WTC11 (cell line): ENCODE data around the gene OR8A1. TPM values are rescaled to one million over a fixed set of nuclear protein-coding genes. Genes with fewer than 3 reads are reported as not detected.

Experiments
- ATAC-seq: fragments of 200-7000 bp; cut with Tn5 transposase; 2 replicates; pipeline ENCODE4 v1.10.0; 2021; ENCODE audit warnings: mild to moderate bottlenecking, moderate library complexity
- CTCF ChIA-PET: fragments of 300-600 bp; sonication (Branson Sonifier 250); formaldehyde crosslinking; loops from one replicate; lab custom pipeline; 2021; ENCODE audit warnings: antibody characterized with exemption; lab: Charles Lee
- POLR2A ChIA-PET: fragments of 350-600 bp; sonication (Branson Sonifier 250); formaldehyde crosslinking; loops from one replicate; lab custom pipeline; 2021; ENCODE audit warnings: antibody characterized with exemption; lab: Charles Lee
- DNase-seq: peaks from one replicate; pipeline ENCODE4 v3.0.0; 2021; ENCODE audit warnings: low spot score
- H3K27ac Mint-ChIP-seq: 2 replicates; pipeline ENCODE4 v1.8.0; 2021; ENCODE audit warnings: mixed read lengths
- H3K27me3 Mint-ChIP-seq: 2 replicates; pipeline ENCODE4 v1.8.0; 2021; ENCODE audit warnings: low read depth, mild to moderate bottlenecking, moderate library complexity, mixed read lengths
- H3K36me3 Mint-ChIP-seq: 2 replicates; pipeline ENCODE4 v1.8.0; 2021; ENCODE audit warnings: mixed read lengths
- H3K4me1 Mint-ChIP-seq: 2 replicates; pipeline ENCODE4 v1.8.0; 2022; ENCODE audit warnings: mixed read lengths
- H3K4me3 Mint-ChIP-seq: 2 replicates; pipeline ENCODE4 v1.8.0; 2021; ENCODE audit warnings: mild to moderate bottlenecking, moderate library complexity, mixed read lengths
- H3K9me3 Mint-ChIP-seq: 2 replicates; pipeline ENCODE4 v1.8.0; 2021; ENCODE audit warnings: mixed read lengths
- AFF4 ChIP-seq: sonication (generic); formaldehyde crosslinking; IDR thresholded peaks from 2 replicates; pipeline ENCODE4 v1.8.1; 2023; ENCODE audit warnings: mild to moderate bottlenecking, missing genetic modification reagents, borderline replicate concordance
- ELF4 ChIP-seq: sonication (generic); formaldehyde crosslinking; IDR thresholded peaks from 2 replicates; pipeline ENCODE4 v1.8.1; 2022; ENCODE audit warnings: low read depth, mild to moderate bottlenecking, moderate library complexity, missing genetic modification reagents
- HMGA2 ChIP-seq: fragments of 250-450 bp; sonication (Bioruptor Pico); IDR thresholded peaks from 2 replicates; pipeline ENCODE4 v1.4.0; 2021; ENCODE audit warnings: mild to moderate bottlenecking, moderate library complexity
- NR2C2 ChIP-seq: sonication (generic); formaldehyde crosslinking; IDR thresholded peaks from 2 replicates; pipeline ENCODE4 v1.8.0; 2022; ENCODE audit warnings: mild to moderate bottlenecking, missing genetic modification reagents
- SMAD4 ChIP-seq: sonication (generic); formaldehyde crosslinking; IDR thresholded peaks from 2 replicates; pipeline ENCODE4 v1.8.0; 2022; ENCODE audit warnings: mild to moderate bottlenecking, missing genetic modification reagents
- ZBTB43 ChIP-seq: sonication (generic); formaldehyde crosslinking; IDR thresholded peaks from 2 replicates; pipeline ENCODE4 v1.8.1; 2023; ENCODE audit warnings: mild to moderate bottlenecking, missing genetic modification reagents
- ZNF671 ChIP-seq: fragments of 250-450 bp; sonication (Bioruptor Pico); IDR thresholded peaks from 2 replicates; pipeline ENCODE4 v1.8.0; 2021; ENCODE audit warnings: mild to moderate bottlenecking
- total RNA-seq: library from RNA; stranded (reverse); gene quantifications from 3 replicates; pipeline ENCODE4 v1.2.3, GENCODE V29; 2021
- TF ChIP-seq, protein P1 (sequence below): sonication (generic); formaldehyde crosslinking; IDR thresholded peaks from 2 replicates; pipeline ENCODE4 v1.8.1; 2022; ENCODE audit warnings: mild to moderate bottlenecking, missing genetic modification reagents, moderate library complexity, borderline replicate concordance
- TF ChIP-seq, protein P2 (sequence below): fragments of 250-450 bp; sonication (Bioruptor Pico); IDR thresholded peaks from 2 replicates; pipeline ENCODE4 v1.9.0; 2021; ENCODE audit warnings: moderate library complexity, mild to moderate bottlenecking, inconsistent platforms, borderline replicate concordance
- TF ChIP-seq, protein P3 (sequence below): fragments of 250-450 bp; sonication (Bioruptor Pico); IDR thresholded peaks from 2 replicates; pipeline ENCODE4 v1.9.0; 2021; ENCODE audit warnings: mild to moderate bottlenecking
- TF ChIP-seq, protein P4 (sequence below): sonication (generic); formaldehyde crosslinking; IDR thresholded peaks from 2 replicates; pipeline ENCODE4 v1.8.1; 2022; ENCODE audit warnings: missing genetic modification reagents, borderline replicate concordance
- TF ChIP-seq, protein P5 (sequence below): sonication (generic); formaldehyde crosslinking; conservative IDR thresholded peaks from 2 replicates; pipeline ENCODE4 v1.8.1; 2022; ENCODE audit warnings: mild to moderate bottlenecking, missing genetic modification reagents

OR8A1 gene
- total RNA-seq, 1 experiment from 2014 or later, result not detected

DNA sequence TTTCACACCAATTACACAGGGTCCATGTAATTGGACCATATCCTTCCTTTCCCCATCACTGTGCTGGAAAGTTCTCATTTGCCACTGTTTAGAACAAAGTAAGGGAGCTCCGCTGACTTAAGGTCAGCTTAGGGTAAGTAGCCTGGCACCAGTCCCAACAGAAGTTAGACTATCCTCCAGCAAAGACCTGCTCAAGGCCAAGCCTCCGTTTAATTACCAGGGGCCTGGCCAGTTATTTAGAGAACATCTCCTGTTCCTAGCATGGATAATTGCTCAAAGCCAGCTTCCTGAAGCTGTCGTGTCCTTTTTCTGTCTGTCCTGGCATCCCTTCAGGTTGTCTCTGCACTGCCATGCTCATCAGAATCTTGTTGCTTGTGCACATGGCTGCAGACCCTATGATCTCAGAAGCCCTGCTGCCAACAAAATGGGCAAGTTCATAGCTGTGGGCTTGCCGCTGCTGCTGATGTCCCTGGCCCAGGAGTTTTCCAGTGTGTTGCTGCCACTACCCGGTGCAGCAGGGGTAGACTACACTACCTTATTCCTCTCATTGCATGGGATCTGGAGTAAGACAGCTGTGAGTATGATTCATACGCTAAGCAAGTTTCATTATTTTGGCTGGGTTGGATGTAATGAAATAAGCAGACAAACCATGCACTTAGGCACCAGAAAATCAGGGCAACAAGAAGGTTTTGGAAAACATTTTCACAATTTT, 8.1 kb downstream of the OR8A1 start:
- TF ChIP-seq, protein P1, sequence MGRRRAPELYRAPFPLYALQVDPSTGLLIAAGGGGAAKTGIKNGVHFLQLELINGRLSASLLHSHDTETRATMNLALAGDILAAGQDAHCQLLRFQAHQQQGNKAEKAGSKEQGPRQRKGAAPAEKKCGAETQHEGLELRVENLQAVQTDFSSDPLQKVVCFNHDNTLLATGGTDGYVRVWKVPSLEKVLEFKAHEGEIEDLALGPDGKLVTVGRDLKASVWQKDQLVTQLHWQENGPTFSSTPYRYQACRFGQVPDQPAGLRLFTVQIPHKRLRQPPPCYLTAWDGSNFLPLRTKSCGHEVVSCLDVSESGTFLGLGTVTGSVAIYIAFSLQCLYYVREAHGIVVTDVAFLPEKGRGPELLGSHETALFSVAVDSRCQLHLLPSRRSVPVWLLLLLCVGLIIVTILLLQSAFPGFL (CRISPR knock-in tag), result no peak
- TF ChIP-seq ELF4 (CRISPR knock-in tag), result no peak
- TF ChIP-seq, protein P2, sequence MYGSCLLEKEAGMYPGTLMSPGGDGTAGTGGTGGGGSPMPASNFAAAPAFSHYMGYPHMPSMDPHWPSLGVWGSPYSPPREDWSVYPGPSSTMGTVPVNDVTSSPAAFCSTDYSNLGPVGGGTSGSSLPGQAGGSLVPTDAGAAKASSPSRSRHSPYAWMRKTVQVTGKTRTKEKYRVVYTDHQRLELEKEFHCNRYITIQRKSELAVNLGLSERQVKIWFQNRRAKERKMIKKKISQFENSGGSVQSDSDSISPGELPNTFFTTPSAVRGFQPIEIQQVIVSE (CRISPR knock-in tag), result no peak
- no peak for TF ChIP-seq AFF4 (CRISPR knock-in tag)
- TF ChIP-seq, protein P3, sequence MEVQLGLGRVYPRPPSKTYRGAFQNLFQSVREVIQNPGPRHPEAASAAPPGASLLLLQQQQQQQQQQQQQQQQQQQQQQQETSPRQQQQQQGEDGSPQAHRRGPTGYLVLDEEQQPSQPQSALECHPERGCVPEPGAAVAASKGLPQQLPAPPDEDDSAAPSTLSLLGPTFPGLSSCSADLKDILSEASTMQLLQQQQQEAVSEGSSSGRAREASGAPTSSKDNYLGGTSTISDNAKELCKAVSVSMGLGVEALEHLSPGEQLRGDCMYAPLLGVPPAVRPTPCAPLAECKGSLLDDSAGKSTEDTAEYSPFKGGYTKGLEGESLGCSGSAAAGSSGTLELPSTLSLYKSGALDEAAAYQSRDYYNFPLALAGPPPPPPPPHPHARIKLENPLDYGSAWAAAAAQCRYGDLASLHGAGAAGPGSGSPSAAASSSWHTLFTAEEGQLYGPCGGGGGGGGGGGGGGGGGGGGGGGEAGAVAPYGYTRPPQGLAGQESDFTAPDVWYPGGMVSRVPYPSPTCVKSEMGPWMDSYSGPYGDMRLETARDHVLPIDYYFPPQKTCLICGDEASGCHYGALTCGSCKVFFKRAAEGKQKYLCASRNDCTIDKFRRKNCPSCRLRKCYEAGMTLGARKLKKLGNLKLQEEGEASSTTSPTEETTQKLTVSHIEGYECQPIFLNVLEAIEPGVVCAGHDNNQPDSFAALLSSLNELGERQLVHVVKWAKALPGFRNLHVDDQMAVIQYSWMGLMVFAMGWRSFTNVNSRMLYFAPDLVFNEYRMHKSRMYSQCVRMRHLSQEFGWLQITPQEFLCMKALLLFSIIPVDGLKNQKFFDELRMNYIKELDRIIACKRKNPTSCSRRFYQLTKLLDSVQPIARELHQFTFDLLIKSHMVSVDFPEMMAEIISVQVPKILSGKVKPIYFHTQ (CRISPR knock-in tag), result no peak
- TF ChIP-seq, protein P4, sequence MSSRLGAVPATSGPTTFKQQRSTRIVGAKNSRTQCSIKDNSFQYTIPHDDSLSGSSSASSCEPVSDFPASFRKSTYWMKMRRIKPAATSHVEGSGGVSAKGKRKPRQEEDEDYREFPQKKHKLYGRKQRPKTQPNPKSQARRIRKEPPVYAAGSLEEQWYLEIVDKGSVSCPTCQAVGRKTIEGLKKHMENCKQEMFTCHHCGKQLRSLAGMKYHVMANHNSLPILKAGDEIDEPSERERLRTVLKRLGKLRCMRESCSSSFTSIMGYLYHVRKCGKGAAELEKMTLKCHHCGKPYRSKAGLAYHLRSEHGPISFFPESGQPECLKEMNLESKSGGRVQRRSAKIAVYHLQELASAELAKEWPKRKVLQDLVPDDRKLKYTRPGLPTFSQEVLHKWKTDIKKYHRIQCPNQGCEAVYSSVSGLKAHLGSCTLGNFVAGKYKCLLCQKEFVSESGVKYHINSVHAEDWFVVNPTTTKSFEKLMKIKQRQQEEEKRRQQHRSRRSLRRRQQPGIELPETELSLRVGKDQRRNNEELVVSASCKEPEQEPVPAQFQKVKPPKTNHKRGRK (CRISPR knock-in tag), result no peak
- TF ChIP-seq, protein P5, sequence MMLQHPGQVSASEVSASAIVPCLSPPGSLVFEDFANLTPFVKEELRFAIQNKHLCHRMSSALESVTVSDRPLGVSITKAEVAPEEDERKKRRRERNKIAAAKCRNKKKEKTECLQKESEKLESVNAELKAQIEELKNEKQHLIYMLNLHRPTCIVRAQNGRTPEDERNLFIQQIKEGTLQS (CRISPR knock-in tag), result no peak
- no peak for TF ChIP-seq NR2C2 (CRISPR knock-in tag)
- TF ChIP-seq ZBTB43 (CRISPR knock-in tag), result no peak
- no peak for TF ChIP-seq HMGA2 (CRISPR knock-in tag)
- no peak for TF ChIP-seq ZNF671
- TF ChIP-seq SMAD4 (CRISPR knock-in tag), result no peak
- Mint-ChIP-seq H3K9me3 (peaks cover 5% of the 10 kb centered on the region), H3K4me1 (no peaks in the 10 kb centered on the region; the same call in 1 of the 2 replicates), H3K27ac (no peak overlapping the region), H3K36me3 (no peaks in the 10 kb centered on the region), H3K27me3 (no peaks in the 10 kb centered on the region), H3K4me3 (no peak overlapping the region)
- CTCF ChIA-PET, result interaction anchor here (0.8 to 1.1 kb wide), 2 partner anchors 41 to 61 kb away, joined by 3 read pairs; no protein-coding TSS in a partner anchor
- ATAC-seq (no peak), DNase-seq (no peak)
- POLR2A ChIA-PET, result no interaction called here
